Fibroblast of the aortic adventitia (primary cell): ENCODE data around the gene HSPBP1. TPM values are rescaled to one million over a fixed set of nuclear protein-coding genes. Genes with fewer than 3 reads are reported as not detected.

ENCODE experiments used
- DNase-seq: peaks from one replicate; pipeline ENCODE4 v3.0.0-alpha.2; 2010; ENCODE audit warnings: low read depth
- H3K4me3 ChIP-seq: 2 replicates; pipeline ENCODE4 v1.5.1; 2011; ENCODE audit warnings: low read depth, mild to moderate bottlenecking, control low read depth, low read length, moderate library complexity
- total RNA-seq: library from RNA; depleted of rRNA; stranded (reverse); fragments of >200 nt; gene quantifications from 2 replicates; pipeline ENCODE4 v1.2.3, GENCODE V29; 2012; ENCODE audit warnings: low replicate concordance
- TF ChIP-seq, protein P1 (sequence below): IDR thresholded peaks from 2 replicates; pipeline ENCODE4 v1.5.1; 2011; ENCODE audit warnings: mild to moderate bottlenecking, low read length, control low read depth, inconsistent platforms; ENCODE audit not compliant: insufficient read depth

Gene HSPBP1
- total RNA-seq, 1 donor, result 29.1 TPM

DNA sequence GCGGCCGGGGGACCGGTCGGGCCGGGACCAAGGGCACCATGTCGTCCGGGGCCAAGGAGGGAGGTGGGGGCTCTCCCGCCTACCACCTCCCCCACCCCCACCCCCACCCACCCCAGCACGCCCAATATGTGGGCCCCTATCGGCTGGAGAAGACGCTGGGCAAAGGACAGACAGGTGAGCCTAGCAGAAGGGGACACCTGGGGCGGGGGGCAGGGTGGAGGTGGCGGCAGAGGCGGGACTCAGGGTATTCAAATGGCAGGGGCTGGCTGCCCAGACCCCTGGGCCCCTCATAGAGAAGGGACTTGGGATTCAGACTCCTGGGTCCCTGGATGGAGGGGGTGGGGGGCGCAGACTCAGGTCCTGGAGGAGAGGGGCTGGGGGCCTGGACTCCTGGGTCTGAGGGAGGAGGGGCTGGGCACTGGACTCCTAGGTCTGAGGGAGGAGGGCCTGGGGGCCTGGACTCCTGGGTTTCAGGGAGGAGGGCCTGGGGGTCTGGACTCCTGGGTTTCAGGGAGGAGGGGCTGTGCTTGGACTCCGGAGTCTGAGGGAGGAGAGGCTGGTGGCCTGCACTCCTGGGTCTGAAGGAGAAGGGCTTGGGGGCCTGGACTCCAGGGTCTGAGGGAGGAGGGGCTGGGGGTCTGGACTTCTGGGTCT is 4.6 kb upstream of the HSPBP1 start:
- DNase-seq, result no peak
- peak overlapping the region; percentile 63 for H3K4me3 ChIP-seq
- TF ChIP-seq, protein P1, sequence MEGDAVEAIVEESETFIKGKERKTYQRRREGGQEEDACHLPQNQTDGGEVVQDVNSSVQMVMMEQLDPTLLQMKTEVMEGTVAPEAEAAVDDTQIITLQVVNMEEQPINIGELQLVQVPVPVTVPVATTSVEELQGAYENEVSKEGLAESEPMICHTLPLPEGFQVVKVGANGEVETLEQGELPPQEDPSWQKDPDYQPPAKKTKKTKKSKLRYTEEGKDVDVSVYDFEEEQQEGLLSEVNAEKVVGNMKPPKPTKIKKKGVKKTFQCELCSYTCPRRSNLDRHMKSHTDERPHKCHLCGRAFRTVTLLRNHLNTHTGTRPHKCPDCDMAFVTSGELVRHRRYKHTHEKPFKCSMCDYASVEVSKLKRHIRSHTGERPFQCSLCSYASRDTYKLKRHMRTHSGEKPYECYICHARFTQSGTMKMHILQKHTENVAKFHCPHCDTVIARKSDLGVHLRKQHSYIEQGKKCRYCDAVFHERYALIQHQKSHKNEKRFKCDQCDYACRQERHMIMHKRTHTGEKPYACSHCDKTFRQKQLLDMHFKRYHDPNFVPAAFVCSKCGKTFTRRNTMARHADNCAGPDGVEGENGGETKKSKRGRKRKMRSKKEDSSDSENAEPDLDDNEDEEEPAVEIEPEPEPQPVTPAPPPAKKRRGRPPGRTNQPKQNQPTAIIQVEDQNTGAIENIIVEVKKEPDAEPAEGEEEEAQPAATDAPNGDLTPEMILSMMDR, result no peak

DNA sequence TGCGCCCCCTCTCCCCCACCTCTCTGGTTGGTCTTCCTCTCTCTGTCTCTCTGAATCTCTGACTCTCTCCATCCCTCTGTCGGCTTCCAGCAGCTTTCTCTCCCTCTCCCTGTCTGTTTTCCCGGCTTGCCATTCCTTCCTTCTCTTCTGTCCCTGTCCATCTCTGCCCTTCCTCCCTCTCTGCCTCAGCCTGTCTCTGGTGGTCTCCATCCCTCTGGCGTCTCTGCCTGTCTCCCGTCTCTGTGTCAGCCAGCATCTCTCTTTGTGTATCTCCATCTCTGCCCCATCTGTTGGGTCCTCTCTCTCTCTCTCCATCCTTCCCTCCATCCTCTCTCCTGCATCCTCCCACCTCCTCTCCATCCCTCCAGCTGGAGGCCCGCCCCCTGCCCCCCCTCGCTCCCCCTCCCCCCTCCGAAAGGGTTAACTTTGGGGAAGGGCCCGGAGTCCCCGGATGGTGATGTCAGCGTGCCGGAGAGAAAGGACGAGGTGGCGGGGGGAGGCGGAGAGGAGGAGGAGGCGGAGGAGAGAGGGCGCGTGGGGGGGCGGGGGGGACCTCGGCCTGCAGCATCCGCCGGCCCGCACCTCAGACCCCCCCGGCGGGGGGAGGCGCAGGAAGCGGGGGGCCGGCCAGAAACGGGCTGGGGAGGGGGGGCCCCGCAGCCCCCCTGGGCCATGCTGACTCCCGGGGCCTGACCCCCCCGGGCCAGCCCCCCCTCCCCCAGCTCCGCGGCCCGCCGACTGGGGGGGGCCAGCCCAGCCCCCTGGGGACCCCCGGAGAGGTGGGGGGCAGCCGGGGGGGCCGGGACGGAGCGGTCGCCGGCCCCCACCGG is 3.9 kb upstream of the HSPBP1 start, which contains the start of gene BRSK1:
Gene BRSK1, plus strand, starts transcription at position 450 of the 830 bp plus-strand sequence. CDS start 446 bp downstream, outside the sequence.
- peak within 1 kb of the TSS; percentile 63 for H3K4me3 ChIP-seq
- TF ChIP-seq, protein P1, result no peak
- peak; percentile 48 for DNase-seq

- TF ChIP-seq, protein P1, result no peak
- H3K4me3 ChIP-seq, result peak overlapping the region; percentile 90
- no peak for DNase-seq
Observed at GRCh38 chr19:55279340-55279739, 570 bp downstream of the HSPBP1 start.

DNA sequence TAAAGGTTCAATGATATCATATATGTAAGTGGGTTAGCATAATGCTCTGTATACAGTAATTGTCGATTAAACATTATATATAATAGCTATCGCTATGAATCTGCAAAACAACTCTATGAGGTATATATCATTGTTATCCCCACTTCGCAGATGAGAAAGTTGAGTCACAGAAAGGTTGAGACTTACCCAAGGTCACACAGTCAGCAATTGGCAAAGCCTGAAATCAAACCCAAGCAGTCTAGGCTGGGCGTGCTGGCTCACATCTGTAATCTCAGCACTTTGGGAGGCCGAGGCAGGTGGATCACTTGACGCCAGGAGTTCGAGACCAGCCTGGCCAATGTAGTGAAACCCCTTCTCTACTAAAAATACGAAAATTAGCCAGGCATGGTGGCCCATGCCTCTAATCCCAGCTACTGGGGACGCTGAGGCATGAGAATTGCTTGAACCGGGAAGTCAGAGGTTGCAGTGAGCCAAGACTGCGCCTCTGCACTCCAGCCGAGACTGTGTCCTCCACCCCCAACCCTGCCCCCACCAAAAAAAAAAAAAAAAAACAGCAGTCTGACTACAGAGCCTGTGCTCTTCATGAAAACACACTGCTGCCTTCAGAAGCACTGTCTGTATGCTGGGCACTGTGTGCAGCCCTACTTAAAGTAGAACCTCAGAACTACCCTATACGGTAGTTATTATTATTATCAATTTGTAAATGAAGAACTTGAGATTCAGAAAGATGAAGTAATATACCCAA is 1.3 kb downstream of the HSPBP1 start:
- H3K4me3 ChIP-seq, result peak overlapping the region; percentile 90
- TF ChIP-seq, protein P1, result no peak
- DNase-seq, result no peak

- TF ChIP-seq, protein P1, result no peak
- DNase-seq, result no peak
- H3K4me3 ChIP-seq, result no peak overlapping the region
Observed at GRCh38 chr19:55277494-55277893, 2.4 kb downstream of the HSPBP1 start.

GRCh38 chr19:55276720-55277430 is 3.0 kb downstream of the HSPBP1 start:
- no peak for DNase-seq
- TF ChIP-seq, protein P1, result no peak
- H3K4me3 ChIP-seq, result no peak overlapping the region
